Brain microvascular endothelial cell (primary cell): ENCODE measurements around the gene SLC2A9.

Experiments used
- DNase-seq: peaks from one replicate; pipeline ENCODE4 v3.0.0-alpha.2; 2020
- H3K27ac ChIP-seq: fragments of 250-450 bp; sonication (Bioruptor Pico); 2 replicates; pipeline ENCODE4 v1.5.1; 2020; ENCODE audit warnings: mild to moderate bottlenecking, moderate library complexity
- H3K27me3 ChIP-seq: fragments of 250-450 bp; sonication (Bioruptor Pico); replicated peaks from 2 replicates; pipeline ENCODE4 v1.5.1; 2020; ENCODE audit warnings: mild to moderate bottlenecking
- H3K36me3 ChIP-seq: fragments of 250-450 bp; sonication (Bioruptor Pico); replicated peaks from 2 replicates; pipeline ENCODE4 v1.5.1; 2020; ENCODE audit warnings: mild to moderate bottlenecking
- H3K4me3 ChIP-seq: 2 replicates; pipeline ENCODE4 v1.5.1; 2011; ENCODE audit warnings: low read depth, mild to moderate bottlenecking, control low read depth, low read length, moderate library complexity
- in situ Hi-C: cut with HindIII; loops from 2 replicates; pipeline ENCODE4 v1.10.0; 2017; ENCODE audit warnings: low sequenced_read_pairs, low pct_ligation_motif_present
- TF ChIP-seq, protein P1 (sequence below): IDR thresholded peaks from 2 replicates; pipeline ENCODE4 v1.5.1; 2011; ENCODE audit warnings: low read depth, mild to moderate bottlenecking, moderate library complexity, low read length, control low read depth, inconsistent platforms; ENCODE audit errors: missing control alignments

SLC2A9 gene

DNA sequence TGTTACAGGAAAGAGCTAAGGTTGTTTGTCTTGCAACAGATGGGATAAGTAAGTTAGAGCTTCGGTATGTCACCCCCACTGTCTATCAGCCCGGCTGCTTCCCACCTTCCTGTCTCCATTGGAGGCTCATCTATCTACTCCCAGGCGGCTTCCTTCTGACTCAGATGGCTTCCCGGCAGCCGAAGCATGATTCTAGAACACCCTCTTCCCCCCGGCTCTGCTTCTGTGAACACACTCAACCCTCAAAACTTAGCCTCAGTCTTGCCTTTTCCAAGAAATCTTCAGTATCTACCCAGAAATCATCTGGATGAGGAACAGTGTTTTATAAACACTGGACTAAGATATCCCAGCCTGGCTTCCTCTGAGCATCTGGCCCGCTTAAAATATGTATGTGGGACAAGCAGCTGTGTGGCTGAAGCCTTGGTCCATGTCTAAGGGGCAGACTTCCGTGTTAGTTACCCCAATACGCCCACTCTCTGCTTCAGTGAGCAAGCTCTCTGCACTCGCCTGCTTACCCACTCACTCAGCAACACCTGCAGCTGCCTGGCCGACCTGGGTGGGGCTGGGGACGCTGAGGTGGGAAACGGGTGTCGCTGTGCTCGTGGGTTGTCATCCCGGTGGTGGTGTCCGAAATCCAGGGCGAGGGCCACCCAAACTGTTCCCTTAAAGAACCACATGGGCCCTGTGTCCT is 12.0 kb upstream of the SLC2A9 start:
- TF ChIP-seq, protein P1, sequence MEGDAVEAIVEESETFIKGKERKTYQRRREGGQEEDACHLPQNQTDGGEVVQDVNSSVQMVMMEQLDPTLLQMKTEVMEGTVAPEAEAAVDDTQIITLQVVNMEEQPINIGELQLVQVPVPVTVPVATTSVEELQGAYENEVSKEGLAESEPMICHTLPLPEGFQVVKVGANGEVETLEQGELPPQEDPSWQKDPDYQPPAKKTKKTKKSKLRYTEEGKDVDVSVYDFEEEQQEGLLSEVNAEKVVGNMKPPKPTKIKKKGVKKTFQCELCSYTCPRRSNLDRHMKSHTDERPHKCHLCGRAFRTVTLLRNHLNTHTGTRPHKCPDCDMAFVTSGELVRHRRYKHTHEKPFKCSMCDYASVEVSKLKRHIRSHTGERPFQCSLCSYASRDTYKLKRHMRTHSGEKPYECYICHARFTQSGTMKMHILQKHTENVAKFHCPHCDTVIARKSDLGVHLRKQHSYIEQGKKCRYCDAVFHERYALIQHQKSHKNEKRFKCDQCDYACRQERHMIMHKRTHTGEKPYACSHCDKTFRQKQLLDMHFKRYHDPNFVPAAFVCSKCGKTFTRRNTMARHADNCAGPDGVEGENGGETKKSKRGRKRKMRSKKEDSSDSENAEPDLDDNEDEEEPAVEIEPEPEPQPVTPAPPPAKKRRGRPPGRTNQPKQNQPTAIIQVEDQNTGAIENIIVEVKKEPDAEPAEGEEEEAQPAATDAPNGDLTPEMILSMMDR, result no peak
- H3K27me3 ChIP-seq, result no peaks in the 10 kb centered on the region
- H3K4me3 ChIP-seq, result no peak overlapping the region
- in situ Hi-C loops, result no loop called here
- peak; percentile 87 for DNase-seq
- peak overlapping the region; percentile 87 for H3K27ac ChIP-seq
- H3K36me3 ChIP-seq, result no peaks in the 10 kb centered on the region

DNA sequence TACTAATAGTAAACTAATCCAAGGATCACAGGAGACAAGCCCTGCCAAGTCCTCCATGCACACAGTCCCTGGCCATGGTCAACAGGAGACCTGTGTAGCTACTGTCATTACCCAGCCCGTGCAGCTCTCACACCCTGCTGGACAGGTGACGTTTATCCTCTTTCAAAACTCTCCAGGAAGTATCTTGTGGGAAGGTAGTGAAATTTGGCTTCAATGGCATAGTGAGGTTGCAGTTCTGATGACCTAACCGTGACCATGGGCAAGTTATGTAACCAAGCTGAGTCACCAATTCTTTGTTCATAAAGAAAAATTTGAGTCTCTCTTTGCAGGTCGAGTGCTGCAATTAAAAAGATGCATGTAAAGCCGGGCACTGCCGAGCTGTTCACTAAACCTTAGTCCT is 11.3 kb upstream of the SLC2A9 start:
- Histone ChIP-seq H3K27me3 (no peaks in the 10 kb centered on the region), H3K27ac (peak overlapping the region; percentile 87), H3K4me3 (no peak overlapping the region), H3K36me3 (no peaks in the 10 kb centered on the region)
- in situ Hi-C loops, result no loop called here
- peak; percentile 82 for DNase-seq
- TF ChIP-seq, protein P1, result no peak

DNA sequence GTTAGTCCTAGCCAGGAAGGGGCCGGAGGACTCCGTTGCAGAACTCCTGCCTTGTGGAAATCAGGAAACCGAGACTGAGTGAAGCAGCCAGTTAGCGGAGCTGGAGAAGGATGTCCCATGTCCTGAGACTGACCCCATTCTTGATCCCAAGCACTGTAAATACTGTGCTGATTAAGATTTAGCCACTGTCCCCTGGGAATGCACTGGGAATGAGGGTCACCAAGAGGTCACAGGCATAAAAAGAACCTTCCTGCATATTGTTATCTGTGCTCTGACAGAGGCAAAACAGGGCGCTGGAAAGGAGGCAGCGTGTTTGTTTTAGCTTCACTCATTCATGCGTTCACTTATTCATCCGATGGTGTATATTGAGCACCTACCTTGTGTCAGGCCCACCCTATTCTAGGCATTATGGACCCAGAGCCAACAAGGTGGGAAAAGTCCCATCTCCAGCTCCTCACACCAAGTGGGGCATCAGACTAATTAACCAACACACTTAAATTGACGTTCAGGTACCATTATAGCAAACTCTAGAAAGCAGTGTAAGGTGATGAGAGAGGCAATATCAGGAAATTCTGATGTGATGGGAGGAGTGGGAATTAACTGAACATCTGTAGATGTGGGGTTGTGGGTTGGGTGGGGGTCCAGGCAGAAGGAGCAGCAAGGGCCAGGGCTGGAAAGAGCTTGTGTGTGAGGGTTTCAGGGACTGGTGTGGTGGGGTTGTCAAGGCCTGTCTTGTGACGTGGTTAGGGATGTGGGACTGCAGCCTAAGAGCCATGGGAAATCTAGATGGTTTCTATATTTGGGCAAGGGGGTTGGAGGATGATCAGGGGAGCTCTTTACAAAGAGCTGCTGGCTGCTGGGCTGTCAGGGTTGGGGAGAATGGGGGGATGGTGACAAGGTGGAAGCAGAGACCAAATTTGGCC is 10.6 kb upstream of the SLC2A9 start:
- peak; percentile 86 for DNase-seq
- in situ Hi-C loops, result no loop called here
- H3K36me3 ChIP-seq, result no peaks in the 10 kb centered on the region

DNA sequence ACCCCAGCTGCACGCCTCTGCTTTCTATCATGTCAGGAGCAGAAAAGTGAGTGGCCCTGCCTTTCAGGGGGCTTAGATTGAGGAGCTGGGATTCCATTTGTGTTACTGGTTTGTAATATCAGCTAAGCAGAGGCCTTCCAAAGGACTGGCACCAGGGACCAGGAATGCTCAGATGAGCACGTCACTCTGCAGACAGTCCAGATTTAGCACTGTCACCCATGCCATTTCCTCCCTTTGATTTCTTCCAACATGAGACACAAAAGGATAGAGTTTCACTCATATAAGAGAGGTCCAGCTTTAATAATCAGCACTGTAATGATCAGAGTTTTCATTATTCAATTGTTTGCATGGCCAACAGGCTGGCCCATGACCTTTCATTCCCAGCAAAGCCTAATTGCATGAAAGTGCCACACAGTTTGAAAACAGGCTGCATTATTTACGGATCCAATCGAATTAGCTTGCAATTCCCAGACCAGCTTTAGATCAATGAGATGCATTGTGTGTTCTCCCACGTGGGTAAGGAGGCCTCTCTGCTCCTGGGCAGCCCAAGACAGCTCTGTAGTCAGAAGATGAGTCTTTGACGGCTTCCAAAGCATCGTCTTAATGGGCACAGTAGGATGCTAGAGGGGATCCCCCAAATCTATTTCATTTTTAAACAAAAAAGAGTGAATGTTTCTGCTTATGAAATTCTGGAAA is 9.8 kb upstream of the SLC2A9 start:
- Histone ChIP-seq H3K27ac (peak overlapping the region; percentile 87), H3K27me3 (no peaks in the 10 kb centered on the region), H3K36me3 (no peaks in the 10 kb centered on the region), H3K4me3 (no peak overlapping the region)
- DNase-seq, result peak; percentile 44
- TF ChIP-seq, protein P1, result no peak
- in situ Hi-C loops, result no loop called here

More for the DNA sequence above, 10.6 kb upstream of the SLC2A9 start:
- no peak overlapping the region for H3K4me3 ChIP-seq
- no peaks in the 10 kb centered on the region for H3K27me3 ChIP-seq
- TF ChIP-seq, protein P1, result no peak
- peak overlapping the region; percentile 87 for H3K27ac ChIP-seq

DNA sequence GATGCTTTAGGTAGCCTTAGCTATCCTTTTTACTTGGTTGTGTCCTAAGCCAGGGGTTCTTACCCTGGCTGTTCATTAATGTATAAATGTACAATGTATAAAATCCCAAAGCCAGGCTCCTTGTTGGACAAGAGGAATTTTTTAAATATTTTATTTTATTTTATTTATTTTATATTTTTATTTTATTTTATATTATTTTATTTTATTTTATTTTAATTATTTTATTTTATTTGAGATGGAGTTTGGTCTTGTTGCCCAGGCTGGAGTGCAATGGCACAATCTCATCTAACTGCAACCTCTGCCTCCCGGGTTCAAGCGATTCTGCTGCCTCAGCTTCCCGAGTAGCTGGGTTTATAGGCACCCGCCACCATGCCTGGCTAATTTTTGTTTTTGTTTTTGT is 8.1 kb upstream of the SLC2A9 start:
- no peak for DNase-seq
- Histone ChIP-seq H3K4me3 (no peak overlapping the region), H3K36me3 (no peaks in the 10 kb centered on the region), H3K27me3 (no peaks in the 10 kb centered on the region), H3K27ac (no peak overlapping the region)
- TF ChIP-seq, protein P1, result no peak
- in situ Hi-C loops, result no loop called here
